ENCODE results near the gene IPO11. TPM values are rescaled to one million over a fixed set of nuclear protein-coding genes. Genes with fewer than 3 reads are reported as not detected.
"Not testable (repeated sequence)": the region's sequence is repeated elsewhere in the genome, so short reads cannot be mapped to it uniquely, and the experiment has no call there.

The IPO11 gene
- total and polyA plus RNA-seq, 3 experiments from 2014 or later, result 9.9 to 74.7 (median 70.0) TPM

DNA sequence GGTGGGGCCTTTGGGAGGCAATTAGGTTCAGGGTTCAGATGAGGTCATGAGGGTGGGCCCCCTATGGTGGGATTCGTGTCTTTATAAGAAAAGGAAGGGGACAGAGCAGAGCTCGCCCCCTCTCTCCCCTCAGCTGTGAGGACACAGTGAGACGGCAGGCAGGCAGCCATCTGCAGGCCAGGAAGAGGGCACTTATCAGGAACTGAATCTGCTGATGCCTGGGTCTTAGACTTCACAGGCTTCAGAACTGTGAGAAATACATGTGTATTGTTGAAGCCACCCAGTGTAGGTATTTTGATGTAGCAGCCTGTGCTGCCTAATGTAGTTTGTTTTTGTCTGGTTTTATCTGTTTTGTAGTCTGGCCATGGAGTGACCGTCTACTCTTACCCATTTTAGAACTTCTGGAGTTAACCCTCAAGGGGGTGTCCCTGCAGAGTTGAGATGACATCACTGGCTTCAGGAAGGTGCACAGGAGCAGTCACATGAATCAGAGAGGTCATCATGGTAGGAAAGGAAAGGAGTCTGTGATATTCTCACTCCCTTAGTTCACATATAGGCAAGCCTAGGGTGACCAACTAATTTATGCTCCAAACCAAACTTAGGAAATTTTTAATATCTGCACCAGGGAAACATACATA lies 237.0 kb downstream of the IPO11 start:
- POLR2A ChIA-PET, result no interaction called here
- H3K27me3 Mint-ChIP-seq, result peaks cover 0 to 4% of the 10 kb centered on the region in 2 donors
- no peak overlapping the region for H3K27ac Mint-ChIP-seq
- Histone ChIP-seq H3K36me3 (ENCODE audit: insufficient read depth, low read length) (no peaks in the 10 kb centered on the region), H3K27ac (ENCODE audit: low read depth, low read length) (no peak overlapping the region), H3K9me3 (ENCODE audit: low read length) (no peaks in the 10 kb centered on the region), H3K27me3 (ENCODE audit: insufficient read depth, low read length, poor library complexity, severe bottlenecking) (no peaks in the 10 kb centered on the region), H3K4me3 (ENCODE audit: low read length) (no peak overlapping the region), H3K4me1 (ENCODE audit: insufficient read depth, low read length) (no peaks in the 10 kb centered on the region)
- no peak overlapping the region for H3K4me3 Mint-ChIP-seq
- H3K9me3 Mint-ChIP-seq, result peaks cover 0 to 5% (median 0%) of the 10 kb centered on the region in 5 donors
- H3K36me3 Mint-ChIP-seq, result peaks cover 0 to 14% (median 1%) of the 10 kb centered on the region in 3 donors
- no peak for DNase-seq
- H3K4me1 Mint-ChIP-seq, result no peaks in the 10 kb centered on the region
- CTCF ChIA-PET, result no interaction called here

DNA sequence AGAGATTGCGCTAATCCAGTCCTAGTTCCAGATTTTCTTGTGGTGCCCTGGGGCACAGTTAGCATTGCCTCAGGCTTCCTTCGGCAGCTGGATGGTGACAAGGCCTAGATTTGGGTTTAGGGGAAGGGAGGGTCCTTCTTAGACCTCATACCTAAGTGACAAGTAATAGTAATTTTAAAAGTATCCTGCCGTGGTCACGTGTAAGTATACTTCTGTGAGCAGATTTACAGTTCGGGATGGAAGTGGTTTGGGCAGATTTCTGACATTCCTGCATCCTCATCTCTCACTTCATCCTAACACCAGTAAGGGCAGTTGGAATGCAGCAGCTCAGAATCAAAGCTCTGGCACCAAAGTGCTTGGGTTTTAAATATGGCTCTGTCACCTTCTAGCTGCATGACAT lies 237.6 kb downstream of the IPO11 start:
- H3K4me3 Mint-ChIP-seq, result no peak overlapping the region
- Histone ChIP-seq H3K27ac (ENCODE audit: low read depth, low read length) (no peak overlapping the region), H3K4me1 (ENCODE audit: insufficient read depth, low read length) (no peaks in the 10 kb centered on the region), H3K36me3 (ENCODE audit: insufficient read depth, low read length) (no peaks in the 10 kb centered on the region), H3K27me3 (ENCODE audit: insufficient read depth, low read length, poor library complexity, severe bottlenecking) (no peaks in the 10 kb centered on the region), H3K4me3 (ENCODE audit: low read length) (no peak overlapping the region), H3K9me3 (ENCODE audit: low read length) (no peaks in the 10 kb centered on the region)
- CTCF ChIA-PET, result no interaction called here
- peaks cover 0 to 14% (median 3%) of the 10 kb centered on the region in 3 donors for H3K36me3 Mint-ChIP-seq
- no peak overlapping the region for H3K27ac Mint-ChIP-seq
- peaks cover 0 to 4% of the 10 kb centered on the region in 2 donors for H3K27me3 Mint-ChIP-seq
- H3K9me3 Mint-ChIP-seq, result peaks cover 0 to 8% (median 0%) of the 10 kb centered on the region in 5 donors
- no peaks in the 10 kb centered on the region for H3K4me1 Mint-ChIP-seq
- DNase-seq, result no peak
- POLR2A ChIA-PET, result no interaction called here

DNA sequence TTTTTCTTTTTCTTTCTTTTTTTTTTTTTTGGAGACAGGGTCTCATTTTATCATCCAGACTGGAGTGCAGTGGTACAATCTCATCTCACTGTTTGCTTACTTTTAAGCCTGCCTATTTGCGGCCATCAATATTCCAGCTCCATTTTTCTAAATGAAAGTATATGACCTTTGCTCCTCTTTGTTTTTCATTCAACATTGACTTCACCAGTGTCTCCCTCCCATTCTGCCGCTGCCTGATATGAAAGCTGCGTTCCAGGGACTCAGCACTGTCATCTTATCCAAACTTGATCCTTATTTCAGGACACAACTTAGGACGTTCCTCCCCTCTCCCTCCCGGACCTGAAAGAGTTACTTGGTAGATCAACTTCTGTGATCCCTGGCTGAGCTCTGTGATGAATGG lies 239.7 kb downstream of the IPO11 start:
- ChIA-PET CTCF (interaction anchor here (1.2 kb wide), 1 partner anchor 19 kb away, joined by 3 read pairs; no protein-coding TSS in a partner anchor), POLR2A (no interaction called here)
- Histone ChIP-seq H3K36me3 (ENCODE audit: insufficient read depth, low read length) (no peaks in the 10 kb centered on the region), H3K4me3 (ENCODE audit: low read length) (no peak overlapping the region), H3K27ac (ENCODE audit: low read depth, low read length) (no peak overlapping the region), H3K4me1 (ENCODE audit: insufficient read depth, low read length) (no peaks in the 10 kb centered on the region), H3K27me3 (ENCODE audit: insufficient read depth, low read length, poor library complexity, severe bottlenecking) (no peaks in the 10 kb centered on the region), H3K9me3 (ENCODE audit: low read length) (no peaks in the 10 kb centered on the region)
- no peak overlapping the region for H3K4me3 Mint-ChIP-seq
- H3K9me3 Mint-ChIP-seq, result peaks cover 0 to 12% (median 2%) of the 10 kb centered on the region in 5 donors
- H3K27ac Mint-ChIP-seq, result no peak overlapping the region
- H3K27me3 Mint-ChIP-seq, result peaks cover 0 to 4% of the 10 kb centered on the region in 2 donors
- H3K4me1 Mint-ChIP-seq, result no peaks in the 10 kb centered on the region
- no peak for DNase-seq
- H3K36me3 Mint-ChIP-seq, result peaks cover 0 to 14% (median 3%) of the 10 kb centered on the region in 3 donors

DNA sequence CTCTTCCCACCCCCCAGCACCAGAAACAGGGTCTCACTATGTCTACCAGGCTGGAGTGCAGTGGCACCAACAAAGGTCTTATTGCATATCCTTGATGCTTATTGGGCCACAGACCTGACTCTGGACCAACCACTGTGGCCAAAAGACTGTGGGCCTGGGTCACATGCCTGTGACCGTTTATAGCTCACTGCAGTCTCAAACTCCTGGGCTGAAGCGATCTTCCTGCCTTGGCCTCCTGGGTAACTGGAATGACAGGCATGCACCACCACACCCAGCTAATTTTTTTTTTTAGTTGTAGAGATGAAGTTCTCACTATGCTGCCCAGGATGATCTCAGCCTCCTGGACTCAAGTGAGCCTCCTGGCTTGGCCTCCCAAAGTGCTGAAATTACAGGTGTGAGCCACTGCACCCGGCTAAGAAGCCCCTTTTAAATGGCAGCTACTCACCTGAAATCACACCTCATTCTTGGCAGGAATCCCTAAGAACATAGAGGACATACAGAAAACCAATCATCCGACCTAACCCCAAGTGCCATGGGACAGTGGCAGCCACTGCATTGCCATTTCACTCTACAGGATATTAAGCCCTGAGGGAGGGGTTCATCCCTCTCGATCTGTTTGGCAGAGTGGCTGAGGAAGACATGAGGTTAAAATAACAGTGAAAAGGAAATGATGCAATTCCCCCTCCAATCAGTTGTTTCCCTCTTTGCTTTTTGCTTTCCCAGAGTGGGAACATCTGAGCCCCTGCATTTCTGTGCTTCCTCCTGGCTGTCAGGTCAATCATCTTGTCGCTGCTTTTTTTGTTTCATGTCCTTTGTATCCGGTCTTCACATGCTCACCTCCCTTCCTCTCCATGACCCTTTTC lies 240.7 kb downstream of the IPO11 start:
- no peaks in the 10 kb centered on the region for H3K4me1 ChIP-seq (ENCODE audit: insufficient read depth, low read length)
- Mint-ChIP-seq H3K27me3 (peaks cover 0 to 5% of the 10 kb centered on the region in 2 donors), H3K9me3 (peaks cover 0 to 20% (median 2%) of the 10 kb centered on the region in 5 donors), H3K4me3 (no peak overlapping the region), H3K27ac (no peak overlapping the region), H3K4me1 (no peaks in the 10 kb centered on the region), H3K36me3 (peaks cover 0 to 14% (median 3%) of the 10 kb centered on the region in 3 donors)
- CTCF ChIA-PET, result interaction anchor here (1.2 kb wide), 1 partner anchor 20 kb away, joined by 3 read pairs; no protein-coding TSS in a partner anchor
- POLR2A ChIA-PET, result no interaction called here
- H3K4me3 ChIP-seq (ENCODE audit: low read length), result no peak overlapping the region
- H3K27me3 ChIP-seq (ENCODE audit: insufficient read depth, low read length, poor library complexity, severe bottlenecking), result no peaks in the 10 kb centered on the region
- H3K9me3 ChIP-seq (ENCODE audit: low read length), result no peaks in the 10 kb centered on the region
- no peak overlapping the region for H3K27ac ChIP-seq (ENCODE audit: low read depth, low read length)
- H3K36me3 ChIP-seq (ENCODE audit: insufficient read depth, low read length), result no peaks in the 10 kb centered on the region
- no peak for DNase-seq

DNA sequence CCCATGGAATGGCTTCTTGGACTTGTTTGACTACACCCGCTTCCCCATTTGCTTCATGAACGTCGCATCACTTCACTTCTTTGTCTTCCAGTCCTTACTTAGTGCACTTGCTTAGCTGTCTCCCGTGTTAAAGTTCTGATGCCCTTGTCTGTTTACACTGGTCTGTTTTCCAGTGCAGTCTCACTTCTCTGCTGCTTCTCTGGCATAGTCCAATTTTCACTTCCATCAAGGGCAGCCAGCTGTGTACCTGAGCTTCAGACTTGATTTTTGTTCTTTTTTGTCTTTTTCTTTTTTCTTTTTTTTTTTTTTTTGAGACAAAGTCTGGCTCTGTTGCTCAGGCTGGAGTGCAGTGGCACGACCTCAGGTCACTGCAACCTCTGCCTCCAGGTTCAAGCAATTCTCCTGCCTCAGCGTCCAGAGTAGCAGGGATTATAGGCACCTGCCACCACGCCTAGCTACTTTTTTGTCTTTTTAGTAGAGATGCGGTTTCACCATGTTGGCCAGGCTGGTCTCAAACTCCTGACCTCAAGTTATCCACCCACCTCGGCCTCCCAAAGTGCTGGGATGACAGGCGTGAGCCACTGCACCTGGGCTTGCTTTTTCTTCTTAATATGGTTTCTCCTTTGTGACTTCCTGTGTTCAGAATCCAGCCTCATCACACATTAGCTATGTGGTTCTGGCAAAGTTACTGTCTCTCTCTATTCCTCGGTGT lies 241.5 kb downstream of the IPO11 start:
- Mint-ChIP-seq H3K36me3 (peaks cover 0 to 14% (median 3%) of the 10 kb centered on the region in 3 donors), H3K9me3 (peaks cover 4 to 28% (median 8%) of the 10 kb centered on the region in 5 donors), H3K27ac (no peak overlapping the region), H3K27me3 (peaks cover 0 to 5% of the 10 kb centered on the region in 2 donors), H3K4me3 (no peak overlapping the region), H3K4me1 (no peaks in the 10 kb centered on the region)
- ChIA-PET POLR2A (no interaction called here), CTCF (no interaction called here)
- H3K4me3 ChIP-seq (ENCODE audit: low read length), result no peak overlapping the region
- no peaks in the 10 kb centered on the region for H3K4me1 ChIP-seq (ENCODE audit: insufficient read depth, low read length)
- no peak for DNase-seq
- no peaks in the 10 kb centered on the region for H3K36me3 ChIP-seq (ENCODE audit: insufficient read depth, low read length)
- no peaks in the 10 kb centered on the region for H3K9me3 ChIP-seq (ENCODE audit: low read length)
- no peaks in the 10 kb centered on the region for H3K27me3 ChIP-seq (ENCODE audit: insufficient read depth, low read length, poor library complexity, severe bottlenecking)
- H3K27ac ChIP-seq (ENCODE audit: low read depth, low read length), result no peak overlapping the region

DNA sequence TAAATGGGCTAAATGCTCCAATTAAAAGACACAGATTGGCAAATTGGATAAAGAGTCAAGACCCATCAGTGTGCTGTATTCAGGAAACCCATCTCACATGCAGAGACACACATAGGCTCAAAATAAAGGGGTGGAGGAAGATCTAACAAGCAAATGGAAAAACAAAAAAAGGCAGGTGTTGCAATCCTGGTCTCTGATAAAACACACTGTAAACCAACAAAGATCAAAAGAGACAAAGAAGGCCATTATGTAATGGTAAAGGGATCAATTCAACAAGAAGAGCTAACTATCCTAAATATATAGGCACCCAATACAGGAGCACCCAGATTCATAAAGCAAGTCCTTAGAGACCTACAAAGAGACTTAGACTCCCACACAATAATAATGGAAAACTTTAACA lies 245.2 kb downstream of the IPO11 start:
- H3K36me3 Mint-ChIP-seq; H3K27me3 ChIP-seq (ENCODE audit: insufficient read depth, low read length, poor library complexity, severe bottlenecking); CTCF ChIA-PET; POLR2A ChIA-PET; DNase-seq; H3K4me3 Mint-ChIP-seq; H3K9me3 ChIP-seq (ENCODE audit: low read length); H3K27me3 Mint-ChIP-seq; H3K4me1 Mint-ChIP-seq; H3K27ac Mint-ChIP-seq; H3K36me3 ChIP-seq (ENCODE audit: insufficient read depth, low read length); H3K4me1 ChIP-seq (ENCODE audit: insufficient read depth, low read length); H3K4me3 ChIP-seq (ENCODE audit: low read length); H3K27ac ChIP-seq (ENCODE audit: low read depth, low read length): not testable (repeated sequence)
- H3K9me3 Mint-ChIP-seq, result peaks cover 10 to 30% (median 14%) of the 10 kb centered on the region in 5 donors

DNA sequence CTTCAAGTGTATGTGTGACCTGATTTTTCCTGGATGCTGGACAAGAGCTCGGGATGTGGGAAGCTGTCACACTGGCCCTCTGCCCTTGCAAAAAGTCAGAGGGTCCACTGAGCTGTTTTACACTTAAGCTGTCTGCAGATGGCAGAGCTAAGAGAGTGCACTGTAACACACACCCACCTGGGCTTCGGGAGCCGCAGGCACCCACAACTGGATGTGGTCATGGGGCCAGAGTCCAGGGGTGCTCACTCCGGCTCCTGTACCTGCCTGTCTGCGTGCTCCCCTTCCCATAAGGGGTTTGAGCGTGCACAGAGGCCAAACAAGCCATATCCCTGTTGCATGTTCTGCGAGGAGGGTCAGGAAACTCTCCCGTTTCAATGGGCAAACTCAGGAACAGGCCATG lies 248.6 kb downstream of the IPO11 start:
- H3K27me3 ChIP-seq (ENCODE audit: insufficient read depth, low read length, poor library complexity, severe bottlenecking), result no peaks in the 10 kb centered on the region
- H3K36me3 ChIP-seq (ENCODE audit: insufficient read depth, low read length), result no peaks in the 10 kb centered on the region
- no peak overlapping the region for H3K4me3 Mint-ChIP-seq
- ChIA-PET CTCF (no interaction called here), POLR2A (no interaction called here)
- peaks cover 0 to 1% of the 10 kb centered on the region in 2 donors for H3K27me3 Mint-ChIP-seq
- H3K4me1 ChIP-seq (ENCODE audit: insufficient read depth, low read length), result no peaks in the 10 kb centered on the region
- H3K9me3 Mint-ChIP-seq, result peaks cover 10 to 23% (median 14%) of the 10 kb centered on the region in 5 donors
- no peaks in the 10 kb centered on the region for H3K9me3 ChIP-seq (ENCODE audit: low read length)
- H3K27ac ChIP-seq (ENCODE audit: low read depth, low read length), result no peak overlapping the region
- DNase-seq, result no peak
- peak overlapping the region in 1 of 8 donors; percentile 79 for H3K27ac Mint-ChIP-seq
- H3K4me3 ChIP-seq (ENCODE audit: low read length), result no peak overlapping the region
- no peaks in the 10 kb centered on the region for H3K36me3 Mint-ChIP-seq
- no peaks in the 10 kb centered on the region for H3K4me1 Mint-ChIP-seq

DNA sequence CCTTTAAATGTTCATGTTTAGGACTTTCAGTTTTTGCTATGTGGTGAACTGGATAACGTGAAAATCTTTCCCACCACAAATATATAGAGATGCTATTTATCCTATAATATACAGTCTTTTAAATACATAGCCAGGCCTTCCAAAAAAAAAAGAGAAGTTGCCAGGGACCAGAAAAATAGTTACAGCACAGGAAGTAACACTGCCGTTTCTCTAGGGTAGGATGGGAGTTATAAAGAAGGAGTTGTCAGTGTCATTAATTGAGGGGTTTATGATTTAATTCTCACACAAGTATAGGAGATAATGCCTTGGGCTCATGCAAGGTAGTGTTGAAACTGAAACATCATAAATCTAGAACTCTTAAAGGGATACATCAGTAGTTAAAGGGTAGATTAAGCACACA lies 250.0 kb downstream of the IPO11 start:
- no peaks in the 10 kb centered on the region for H3K36me3 Mint-ChIP-seq
- H3K4me3 Mint-ChIP-seq, result no peak overlapping the region
- no peak overlapping the region for H3K4me3 ChIP-seq (ENCODE audit: low read length)
- no peaks in the 10 kb centered on the region for H3K4me1 Mint-ChIP-seq
- no peak for DNase-seq
- no peaks in the 10 kb centered on the region for H3K4me1 ChIP-seq (ENCODE audit: insufficient read depth, low read length)
- H3K9me3 Mint-ChIP-seq, result peaks cover 8 to 21% (median 14%) of the 10 kb centered on the region in 5 donors
- H3K27me3 Mint-ChIP-seq, result peaks cover 0 to 1% of the 10 kb centered on the region in 2 donors
- ChIA-PET CTCF (no interaction called here), POLR2A (no interaction called here)
- H3K27ac ChIP-seq (ENCODE audit: low read depth, low read length), result no peak overlapping the region
- H3K27me3 ChIP-seq (ENCODE audit: insufficient read depth, low read length, poor library complexity, severe bottlenecking), result no peaks in the 10 kb centered on the region
- H3K36me3 ChIP-seq (ENCODE audit: insufficient read depth, low read length), result no peaks in the 10 kb centered on the region
- H3K27ac Mint-ChIP-seq, result no peak overlapping the region
- H3K9me3 ChIP-seq (ENCODE audit: low read length), result no peaks in the 10 kb centered on the region
